LHCN-M2 (cell line): ENCODE results near the gene MACROD2. TPM values are rescaled to one million over a fixed set of nuclear protein-coding genes. Genes with fewer than 3 reads are reported as not detected.
A peak's percentile ranks its signal among the peaks of the same experiment; 100 is the strongest.

ENCODE experiments used
- DNase-seq: peaks from one replicate; pipeline ENCODE4 v3.0.0-alpha.2; 2012; ENCODE audit warnings: low read depth
- total RNA-seq: library from RNA; depleted of rRNA; stranded (reverse); fragments of >200 nt; gene quantifications from 2 replicates; pipeline ENCODE4 v1.2.3, GENCODE V29; 2014

MACROD2 gene
- total RNA-seq, 1 experiment from 2014 or later: 1.1 TPM

DNA sequence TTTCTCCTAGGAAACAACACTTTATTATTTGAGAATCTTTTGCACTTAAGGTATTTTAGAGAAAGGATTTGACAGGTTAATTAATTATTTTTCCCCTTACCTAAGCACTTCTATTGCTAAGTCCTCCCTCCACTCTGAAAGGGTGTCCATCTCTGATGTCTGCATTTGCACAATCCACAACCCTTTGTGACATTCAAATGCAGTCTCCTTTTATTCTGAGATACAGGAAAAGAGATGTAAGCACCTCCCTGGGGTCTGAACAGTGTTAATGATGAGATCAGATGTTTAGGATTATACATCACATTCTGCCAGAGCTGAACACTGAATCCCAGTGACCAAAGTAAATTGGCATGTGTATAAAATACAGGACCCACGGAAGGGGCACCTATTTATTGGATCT is 1206.3 kb downstream of the MACROD2 start:
- DNase-seq: no peak

- no peak for DNase-seq
Measured at GRCh38 chr20:15204234-15204633, 1208.9 kb downstream of the MACROD2 start.

DNA sequence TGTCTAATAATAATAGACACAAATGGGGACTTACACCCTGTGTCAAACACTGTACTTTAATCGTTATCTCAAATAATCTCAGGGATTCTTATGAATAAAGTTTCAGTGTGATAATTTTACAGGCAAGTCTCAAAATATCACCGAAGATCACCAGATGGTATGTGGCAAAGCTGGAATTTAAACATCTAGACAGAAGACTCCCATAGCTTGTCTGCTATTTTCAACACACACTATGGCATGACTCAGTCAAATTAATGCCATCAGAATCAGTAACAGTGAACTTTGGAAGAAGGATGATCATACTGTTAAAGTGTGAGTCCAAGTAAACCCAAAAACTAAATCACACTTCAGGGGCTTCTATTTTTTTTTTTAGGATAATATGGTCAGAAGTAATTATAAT is 1209.7 kb downstream of the MACROD2 start:
- no peak for DNase-seq

GRCh38 chr20:15205719-15206118 is 1210.4 kb downstream of the MACROD2 start:
- DNase-seq: peak; percentile 17

DNA sequence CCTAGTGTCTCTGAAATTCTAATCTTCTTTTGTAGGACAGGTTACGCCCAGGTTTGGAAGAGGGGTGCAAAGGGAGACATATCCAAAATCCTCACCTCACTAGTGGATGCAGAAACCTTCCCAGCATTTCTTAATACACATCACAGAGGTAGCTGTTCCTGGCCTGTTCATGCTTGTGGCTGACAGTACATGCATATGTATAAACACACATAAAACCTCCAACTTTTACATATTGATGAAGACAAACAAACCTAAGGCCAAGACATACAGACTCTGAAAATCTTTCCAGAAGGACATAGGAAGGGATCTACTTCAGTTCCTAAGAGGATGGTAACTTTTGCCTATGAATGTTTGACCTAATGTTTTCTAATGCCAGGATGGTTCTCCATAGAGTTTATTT is 1214.2 kb downstream of the MACROD2 start:
- no peak for DNase-seq

DNA sequence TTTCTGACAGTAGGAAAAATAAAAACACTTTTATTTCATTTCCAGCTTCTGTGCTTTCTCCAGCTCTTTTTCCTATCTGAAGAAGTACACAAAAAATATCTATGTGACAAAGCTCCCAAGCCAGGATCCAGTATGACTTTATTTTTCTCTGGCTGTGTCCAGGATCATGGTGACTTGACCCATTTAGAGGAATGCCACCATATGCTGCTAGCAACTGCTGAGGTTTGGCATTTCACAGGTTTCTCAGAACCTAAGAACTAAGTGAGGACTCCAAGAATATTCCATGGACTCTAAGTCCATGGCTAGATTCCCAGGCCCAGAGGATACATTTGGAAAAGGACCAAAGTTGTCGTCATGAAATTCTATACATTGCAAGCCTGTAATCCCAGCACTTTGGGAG is 1218.7 kb downstream of the MACROD2 start:
- no peak for DNase-seq

GRCh38 chr20:15220009-15220656 is 1224.8 kb downstream of the MACROD2 start:
- peak; percentile 44 for DNase-seq

- DNase-seq: peak; percentile 43
Measured at GRCh38 chr20:15220778-15221565, 1225.7 kb downstream of the MACROD2 start.

- no peak for DNase-seq
Measured at GRCh38 chr20:15222502-15223330, 1227.4 kb downstream of the MACROD2 start.

- DNase-seq: no peak
Measured at GRCh38 chr20:15224199-15224598, 1228.9 kb downstream of the MACROD2 start.

- DNase-seq: no peak
Measured at GRCh38 chr20:15227102-15227501, 1231.8 kb downstream of the MACROD2 start.

GRCh38 chr20:15232243-15232642 is 1236.9 kb downstream of the MACROD2 start:
- DNase-seq: no peak

DNA sequence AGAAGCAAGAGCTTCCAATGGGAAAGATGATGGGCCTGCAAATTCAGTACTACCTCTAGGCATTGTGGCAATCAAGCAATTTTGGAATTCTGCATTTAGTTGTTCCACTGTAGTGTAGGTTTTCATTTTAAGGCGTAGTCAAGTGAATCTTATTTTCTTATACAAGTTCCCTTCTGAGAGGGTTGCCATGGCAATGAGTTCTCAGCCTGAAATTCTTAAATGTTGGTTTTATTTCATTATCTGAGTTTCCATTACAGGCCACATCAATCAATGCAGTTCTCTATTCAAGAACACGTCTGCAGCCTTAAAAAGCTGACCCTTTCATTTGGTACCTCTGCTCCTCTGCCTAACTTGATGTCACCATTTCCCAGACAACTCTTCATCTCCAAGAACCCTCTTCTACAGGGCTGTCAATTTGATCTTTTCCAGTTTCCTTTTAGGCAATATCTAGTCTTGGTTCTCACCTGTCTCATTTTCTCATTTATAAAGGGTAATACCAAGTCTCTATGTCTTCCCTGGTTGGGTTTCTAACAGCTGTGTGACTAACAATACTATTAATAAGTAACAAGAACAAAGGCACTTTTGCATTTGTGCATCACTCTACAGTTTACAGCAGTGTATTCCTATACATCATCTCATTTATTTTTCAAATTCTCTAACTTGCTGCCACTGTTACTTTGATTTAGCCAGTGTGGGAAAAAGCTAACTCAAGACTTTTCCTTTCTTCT is 1240.3 kb downstream of the MACROD2 start:
- no peak for DNase-seq

GRCh38 chr20:15236812-15237211 is 1241.5 kb downstream of the MACROD2 start:
- peak; percentile 62 for DNase-seq

GRCh38 chr20:15239542-15240206 is 1244.4 kb downstream of the MACROD2 start:
- no peak for DNase-seq

DNA sequence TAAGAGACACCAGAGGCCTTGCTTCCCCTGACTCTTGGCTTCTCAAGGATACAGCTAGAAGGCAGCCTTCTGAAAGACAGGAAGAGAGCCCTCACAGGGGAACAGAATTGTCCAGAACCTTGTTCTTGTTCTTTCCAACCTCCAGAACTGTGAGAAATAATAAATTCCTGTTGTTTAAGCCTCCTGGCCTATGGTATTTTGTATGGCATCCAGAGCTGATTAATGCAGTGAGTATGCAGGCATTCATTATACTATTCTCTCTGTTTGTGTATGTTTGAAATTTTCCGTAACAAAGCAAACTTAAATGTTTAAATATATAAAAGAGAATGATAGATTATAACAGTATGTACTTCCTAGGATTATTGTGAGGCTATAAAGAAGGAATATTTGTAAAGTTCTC is 1245.5 kb downstream of the MACROD2 start:
- no peak for DNase-seq

- DNase-seq: no peak
Measured at GRCh38 chr20:15241681-15242080, 1246.4 kb downstream of the MACROD2 start.

DNA sequence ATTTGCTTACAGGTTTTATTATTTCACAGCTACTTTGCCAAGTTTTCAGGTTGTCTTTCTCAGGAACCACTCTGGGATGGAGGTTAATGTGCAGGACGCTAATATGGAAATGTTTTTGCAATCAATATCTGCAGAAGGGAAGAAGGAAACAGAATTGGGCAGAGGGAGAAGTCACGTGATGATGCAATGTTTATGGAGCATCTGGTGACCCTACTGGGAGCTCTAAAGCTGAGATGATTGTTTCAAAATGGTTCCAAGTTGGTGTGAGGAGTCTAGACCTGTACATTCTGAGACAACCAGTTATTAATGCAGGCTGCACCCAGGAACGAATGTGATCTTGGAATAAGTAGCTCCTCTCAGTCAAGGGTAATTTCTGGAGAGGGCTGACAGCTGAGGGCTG is 1247.5 kb downstream of the MACROD2 start:
- DNase-seq: no peak

- DNase-seq: no peak
Measured at GRCh38 chr20:15245896-15246295, 1250.6 kb downstream of the MACROD2 start.

GRCh38 chr20:15248618-15249395 is 1253.5 kb downstream of the MACROD2 start:
- DNase-seq: no peak
